GM12873 (cell line): ENCODE data around the gene BID.

Experiments used
- CTCF ChIP-seq: IDR thresholded peaks from 2 replicates; pipeline ENCODE4 v1.5.1; 2012; ENCODE audit warnings: low read depth, mild to moderate bottlenecking, moderate library complexity, low read length, control low read depth; ENCODE audit not compliant: insufficient read depth; ENCODE audit errors: missing control alignments

Gene BID

GRCh38 chr22:17734187-17734586, 40.1 kb downstream of the BID start:
- no peak for TF ChIP-seq CTCF

- TF ChIP-seq CTCF = no peak
Measured at GRCh38 chr22:17733466-17733865, 40.8 kb downstream of the BID start.

- no peak for TF ChIP-seq CTCF
Measured at GRCh38 chr22:17732251-17732854, 41.9 kb downstream of the BID start.

- TF ChIP-seq CTCF = no peak
Measured at GRCh38 chr22:17729561-17729960, 44.7 kb downstream of the BID start.

GRCh38 chr22:17728786-17729185, 45.5 kb downstream of the BID start:
- TF ChIP-seq CTCF = no peak

GRCh38 chr22:17726928-17727897, 47.1 kb downstream of the BID start:
- no peak for TF ChIP-seq CTCF
